ENCODE results near the gene GFER. TPM values are rescaled to one million over a fixed set of nuclear protein-coding genes. Genes with fewer than 3 reads are reported as not detected.

Gene GFER
- total RNA-seq, 3 donors from 2014 or later = 15.7 to 18.1 (median 17.9) TPM

DNA sequence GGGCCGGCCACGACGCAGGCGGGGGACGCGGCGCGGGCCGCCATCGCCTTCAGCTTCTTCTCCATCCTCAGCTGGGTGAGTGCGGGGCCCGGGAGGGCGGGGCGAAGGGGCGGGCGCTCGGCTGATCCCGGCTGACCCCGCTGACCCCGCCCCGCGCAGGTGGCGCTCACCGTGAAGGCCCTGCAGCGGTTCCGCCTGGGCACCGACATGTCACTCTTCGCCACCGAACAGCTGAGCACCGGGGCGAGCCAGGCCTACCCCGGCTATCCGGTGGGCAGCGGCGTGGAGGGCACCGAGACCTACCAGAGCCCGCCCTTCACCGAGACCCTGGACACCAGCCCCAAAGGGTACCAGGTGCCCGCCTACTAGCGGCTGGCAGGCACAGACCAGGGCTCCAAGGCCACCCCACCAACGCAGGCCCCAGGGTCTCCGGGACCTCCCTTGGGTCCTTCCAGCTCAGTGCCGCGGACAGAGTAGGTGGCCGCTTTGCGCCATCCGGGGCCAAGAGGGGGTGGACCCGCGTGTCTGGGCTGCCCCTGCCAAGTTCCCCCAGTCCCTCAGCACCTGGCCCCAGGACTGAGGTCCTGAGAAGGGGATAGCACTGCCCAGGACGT lies 8.8 kb downstream of the GFER start:
- peaks cover 5 to 25% of the 10 kb centered on the region in 2 donors for H3K27me3 ChIP-seq
- intact Hi-C loops (cut with DNase I; ENCODE audit: low total_unique reads) = no loop called here
- H3K36me3 ChIP-seq = no peaks in the 10 kb centered on the region
- TF ChIP-seq CTCF (IDR thresholded peaks at IDR 0.05) = no peak
- TF ChIP-seq POLR2A (IDR thresholded peaks at IDR 0.05) = no peak
- H3K9me3 ChIP-seq = no peaks in the 10 kb centered on the region
- DNase-seq (ENCODE audit: low spot score in 2 of 2) = no peak
- peaks cover 0 to 15% of the 10 kb centered on the region in 2 donors for H3K4me1 ChIP-seq
- peak overlapping the region in 2 of 3 donors; percentile 48 to 67 for H3K4me3 ChIP-seq
- H3K27ac ChIP-seq = peak overlapping the region; percentile 15 to 31

- TF ChIP-seq POLR2AphosphoS5 (IDR thresholded peaks at IDR 0.05) (no peak), POLR2A (IDR thresholded peaks at IDR 0.05) (no peak), CTCF (IDR thresholded peaks at IDR 0.05) (no peak)
- no peaks in the 10 kb centered on the region for H3K36me3 ChIP-seq
- peaks cover 5 to 21% of the 10 kb centered on the region in 2 donors for H3K27me3 ChIP-seq
- H3K4me3 ChIP-seq = no peak overlapping the region
- H3K27ac ChIP-seq = no peak overlapping the region
- no peaks in the 10 kb centered on the region for H3K9me3 ChIP-seq
- intact Hi-C loops (cut with DNase I; ENCODE audit: low total_unique reads) = no loop called here
- no peak for DNase-seq (ENCODE audit: low spot score in 2 of 2)
- H3K4me1 ChIP-seq = peaks cover 0 to 15% of the 10 kb centered on the region in 2 donors
These were observed 9.7 kb downstream of the GFER start for GRCh38 chr16:1993731-1994131.

DNA sequence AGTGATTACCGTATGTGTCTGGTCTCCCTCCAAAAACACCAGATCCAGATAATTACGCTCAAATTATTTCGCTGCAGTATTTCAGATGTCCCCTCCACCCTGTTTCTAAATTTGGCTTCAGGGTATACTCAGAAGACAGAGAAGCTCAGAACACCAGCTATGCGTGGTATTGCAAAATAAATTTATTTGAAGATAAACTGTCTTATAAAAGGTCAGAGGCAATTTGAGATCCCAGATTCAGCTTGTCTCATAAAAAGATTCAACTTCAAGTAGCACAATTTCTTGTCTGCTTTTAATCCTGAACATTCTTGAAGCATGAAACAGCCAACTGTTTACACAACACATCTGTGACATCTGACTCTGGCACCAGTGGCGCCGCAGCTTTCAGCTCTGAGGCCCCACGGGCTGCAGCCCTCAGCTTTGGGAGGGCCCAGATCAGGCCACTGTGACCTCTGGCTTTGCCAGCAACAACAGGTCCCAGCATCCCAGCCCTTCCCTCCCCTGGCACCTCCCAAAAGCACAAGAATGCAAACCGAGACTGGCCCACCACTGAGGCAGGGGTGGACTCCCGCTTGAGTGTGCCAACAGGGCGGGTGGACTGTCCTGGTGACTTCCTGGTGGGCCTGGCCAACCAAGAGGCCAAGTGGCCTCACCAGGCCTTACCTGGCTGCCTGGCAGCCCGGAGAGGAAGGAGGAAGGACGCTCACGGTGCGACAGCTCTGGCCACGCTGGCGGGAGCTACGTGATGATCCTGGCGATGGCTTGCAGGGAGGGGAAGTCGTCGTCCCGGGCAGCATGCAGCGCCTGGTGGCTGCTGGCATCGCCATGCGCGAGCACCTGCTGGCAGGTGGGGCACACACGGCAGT lies 13.7 kb downstream of the GFER start:
- H3K4me3 ChIP-seq = no peak overlapping the region
- intact Hi-C loops (cut with DNase I; ENCODE audit: low total_unique reads) = no loop called here
- H3K4me1 ChIP-seq = no peaks in the 10 kb centered on the region
- DNase-seq (ENCODE audit: low spot score in 2 of 2) = no peak
- peak overlapping the region in 1 of 2 donors; percentile 12 for H3K27ac ChIP-seq
- no peaks in the 10 kb centered on the region for H3K9me3 ChIP-seq
- TF ChIP-seq POLR2AphosphoS5 (IDR thresholded peaks at IDR 0.05) (no peak), CTCF (IDR thresholded peaks at IDR 0.05) (no peak), POLR2A (IDR thresholded peaks at IDR 0.05) (no peak)
- H3K36me3 ChIP-seq = peaks cover 12% of the 10 kb centered on the region
- no peaks in the 10 kb centered on the region for H3K27me3 ChIP-seq

- H3K9me3 ChIP-seq = no peaks in the 10 kb centered on the region
- H3K4me3 ChIP-seq = no peak overlapping the region
- no peaks in the 10 kb centered on the region for H3K4me1 ChIP-seq
- DNase-seq (ENCODE audit: low spot score in 2 of 2) = no peak
- intact Hi-C loops (cut with DNase I; ENCODE audit: low total_unique reads) = no loop called here
- H3K36me3 ChIP-seq = peaks cover 12% of the 10 kb centered on the region
- H3K27ac ChIP-seq = peak overlapping the region in 1 of 2 donors; percentile 12
- TF ChIP-seq POLR2AphosphoS5 (IDR thresholded peaks at IDR 0.05) = no peak
- no peaks in the 10 kb centered on the region for H3K27me3 ChIP-seq
These were observed 14.4 kb downstream of the GFER start for GRCh38 chr16:1998360-1998835.

- DNase-seq (ENCODE audit: low spot score in 2 of 2) = no peak
- Histone ChIP-seq H3K4me1 (peaks cover 1 to 3% of the 10 kb centered on the region in 2 donors), H3K27ac (peak overlapping the region in 1 of 2 donors; percentile 12), H3K27me3 (no peaks in the 10 kb centered on the region), H3K4me3 (no peak overlapping the region), H3K36me3 (peaks cover 12% of the 10 kb centered on the region), H3K9me3 (no peaks in the 10 kb centered on the region)
- intact Hi-C loops (cut with DNase I; ENCODE audit: low total_unique reads) = no loop called here
- TF ChIP-seq CTCF (IDR thresholded peaks at IDR 0.05) = no peak
- TF ChIP-seq POLR2A (IDR thresholded peaks at IDR 0.05) = no peak
- no peak for TF ChIP-seq POLR2AphosphoS5 (IDR thresholded peaks at IDR 0.05)
These were observed 15.1 kb downstream of the GFER start for GRCh38 chr16:1998852-1999801.
